HG03135 (cell line): ENCODE data around the gene ARHGEF7.

ENCODE experiments used
- ATAC-seq: cut with Tn5 transposase; IDR thresholded peaks from one replicate; pipeline ENCODE4 v1.9.1; 2021; ENCODE audit warnings: mild to moderate bottlenecking, moderate library complexity; ENCODE audit not compliant: unreplicated experiment

ARHGEF7 gene

DNA sequence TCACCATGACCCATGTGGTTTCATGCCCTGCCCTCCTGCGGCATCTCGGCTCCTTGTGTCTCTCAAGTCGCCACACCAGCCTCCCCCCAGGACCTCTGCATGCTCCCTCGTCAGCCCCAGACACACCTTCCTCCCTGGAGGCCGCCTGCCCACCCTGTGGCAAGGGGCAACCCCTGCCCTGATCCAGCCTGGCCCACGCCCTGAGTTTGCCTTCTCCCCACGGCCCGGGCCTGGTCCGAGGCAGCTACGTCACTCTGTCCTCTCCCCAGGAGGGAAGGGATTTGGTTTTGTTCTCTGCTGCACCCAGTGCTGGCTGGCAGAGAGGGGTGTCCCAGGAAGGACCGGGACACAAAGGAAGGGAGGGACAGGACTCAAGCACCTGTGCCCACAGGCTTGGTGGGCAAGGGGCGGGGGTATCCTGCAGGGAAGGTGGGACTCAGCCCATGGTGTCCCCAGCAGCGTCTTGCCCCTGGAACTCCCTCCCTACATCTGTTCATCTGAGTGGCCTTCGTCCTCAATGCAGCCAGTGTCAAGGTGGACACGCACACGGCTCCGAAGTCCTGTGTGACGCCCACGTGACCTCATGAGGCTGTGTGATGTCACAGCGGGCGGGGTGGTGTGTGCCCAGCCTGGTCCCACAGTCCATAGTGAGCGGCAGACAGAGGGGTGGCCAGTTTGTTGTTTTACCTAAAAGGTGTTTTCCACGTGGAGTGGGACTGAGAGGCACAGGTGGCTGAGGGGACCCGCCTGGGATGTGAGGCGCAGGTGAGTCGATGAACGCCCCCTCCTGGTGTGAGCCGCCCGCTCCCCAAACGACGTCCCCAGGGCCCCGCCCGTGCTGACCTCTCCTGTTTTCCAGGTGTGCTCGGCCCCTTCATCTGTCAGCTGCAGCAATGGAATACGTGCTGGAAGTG lies 205.1 kb downstream of the ARHGEF7 start, which contains the start of gene TEX29:
Gene TEX29, plus strand, starts transcription at position 645 of the 914 bp plus-strand sequence. Its CDS starts 249 bp downstream, at position 894.
- ATAC-seq, result no peak

DNA sequence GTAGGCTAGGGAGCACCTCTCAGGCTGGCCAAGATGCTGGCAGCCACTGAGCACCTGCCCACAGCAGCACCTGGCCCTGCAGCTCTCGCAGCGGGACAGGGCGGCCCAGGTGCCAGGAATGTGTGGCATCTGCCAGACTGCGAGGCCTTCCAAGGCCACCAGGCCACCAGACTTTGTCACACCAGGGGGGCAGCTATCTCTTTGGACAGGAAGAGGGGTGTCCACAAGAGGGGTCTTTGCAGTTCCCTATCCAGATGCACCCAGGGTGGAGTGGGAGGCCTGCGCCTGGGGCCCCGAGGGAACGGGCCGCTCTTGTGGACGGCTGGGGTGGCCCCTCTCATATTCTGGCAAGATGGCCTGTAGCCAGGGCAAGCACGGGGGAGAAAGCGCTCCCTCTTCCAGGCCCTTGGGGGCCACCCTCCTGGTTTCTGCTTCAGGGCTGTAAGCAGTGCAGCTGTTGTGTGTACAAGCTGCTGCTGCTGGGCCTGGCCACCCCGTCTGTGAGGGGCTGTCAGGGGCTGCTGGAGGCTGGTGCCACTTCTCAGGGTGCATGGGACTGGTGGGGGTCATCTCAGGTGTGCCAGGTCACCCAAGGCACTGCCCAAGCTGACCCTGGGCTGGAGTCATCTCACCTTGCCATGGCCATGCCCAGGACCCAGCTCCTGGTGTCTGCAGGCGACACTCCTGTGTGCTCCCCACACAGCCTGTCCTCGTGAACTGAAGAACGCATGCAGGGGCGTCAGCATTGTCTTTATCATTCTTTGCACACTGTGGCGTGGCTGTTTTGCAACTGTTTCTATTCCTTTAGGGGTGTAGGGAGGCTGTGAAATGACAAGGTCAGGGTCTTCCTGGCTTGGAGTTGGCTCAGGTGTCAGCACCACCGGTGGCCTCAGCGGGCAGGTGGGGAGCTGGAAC lies 207.1 kb downstream of the ARHGEF7 start:
- no peak for ATAC-seq

DNA sequence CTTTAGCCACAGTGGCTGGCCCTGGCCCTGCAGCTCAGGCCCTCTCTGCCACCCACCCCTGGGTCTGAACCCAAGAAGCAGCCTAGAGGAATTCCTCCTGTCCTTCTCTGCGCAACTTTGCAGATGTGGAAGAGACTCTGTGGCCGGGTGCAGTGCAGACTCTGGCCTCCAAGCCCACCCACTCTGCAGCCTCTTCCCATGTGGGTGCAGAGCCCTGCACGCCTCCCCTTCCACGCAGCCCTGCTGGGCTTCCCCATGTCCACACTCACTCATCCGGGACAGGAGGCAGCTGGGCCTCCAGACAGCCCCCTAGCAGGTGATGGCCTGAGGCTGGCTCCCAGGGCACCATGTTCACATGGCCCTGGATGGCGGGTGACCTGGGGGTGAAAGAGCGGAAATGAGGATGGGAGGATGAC lies 207.8 kb downstream of the ARHGEF7 start:
- ATAC-seq, result no peak

DNA sequence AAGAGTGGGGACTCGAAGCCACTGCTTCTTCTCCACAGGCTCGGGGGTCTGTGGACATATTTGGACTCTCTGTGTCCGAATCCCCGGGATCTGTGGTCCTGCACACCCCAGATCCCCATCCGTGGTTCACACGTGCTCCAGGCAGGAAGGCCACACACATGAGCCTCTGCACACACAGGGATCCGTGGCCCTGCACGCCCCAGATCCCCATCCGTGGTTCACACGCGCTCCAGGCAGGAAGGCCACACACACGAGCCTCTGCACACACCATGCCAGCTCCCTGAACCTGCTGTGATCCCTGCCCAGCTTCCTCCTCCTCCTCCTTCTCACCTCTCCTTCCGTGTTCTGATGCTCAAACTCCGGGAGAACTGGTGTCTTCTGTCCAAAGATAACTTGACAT lies 208.4 kb downstream of the ARHGEF7 start:
- no peak for ATAC-seq

DNA sequence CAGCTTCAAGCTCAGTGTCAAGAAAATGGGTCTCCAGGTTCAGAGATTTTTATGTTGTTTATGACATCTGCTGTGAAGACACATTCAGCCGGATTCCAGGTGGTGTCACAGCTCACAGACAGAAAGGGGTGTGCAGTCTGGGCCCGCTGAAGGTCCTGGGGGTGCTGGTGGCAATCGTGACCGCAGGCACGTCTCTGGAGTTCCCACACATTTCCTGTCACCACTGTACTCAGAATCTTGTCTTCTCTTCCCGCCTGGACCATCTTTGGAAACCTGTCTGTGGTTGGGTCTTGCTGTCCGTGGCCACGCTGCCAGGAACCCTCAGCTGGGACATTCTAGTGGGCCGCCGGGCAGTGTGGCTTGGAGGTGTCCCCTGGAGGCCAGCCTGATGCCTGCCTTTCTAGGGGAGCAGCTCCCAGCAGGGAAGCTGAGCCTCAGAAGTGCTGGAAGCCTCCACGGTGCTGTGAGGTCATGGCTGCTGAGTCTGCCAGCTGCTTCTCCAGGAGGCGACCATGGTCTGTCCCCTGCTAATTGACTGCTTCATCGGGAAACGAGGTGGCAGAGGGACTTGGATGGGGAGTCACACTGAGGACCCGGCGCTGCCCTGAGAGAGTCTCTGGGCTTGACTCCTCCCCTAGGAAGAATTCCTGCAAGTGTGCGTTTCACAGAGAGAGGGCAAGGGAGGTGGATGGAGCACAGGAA lies 209.0 kb downstream of the ARHGEF7 start:
- no peak for ATAC-seq

DNA sequence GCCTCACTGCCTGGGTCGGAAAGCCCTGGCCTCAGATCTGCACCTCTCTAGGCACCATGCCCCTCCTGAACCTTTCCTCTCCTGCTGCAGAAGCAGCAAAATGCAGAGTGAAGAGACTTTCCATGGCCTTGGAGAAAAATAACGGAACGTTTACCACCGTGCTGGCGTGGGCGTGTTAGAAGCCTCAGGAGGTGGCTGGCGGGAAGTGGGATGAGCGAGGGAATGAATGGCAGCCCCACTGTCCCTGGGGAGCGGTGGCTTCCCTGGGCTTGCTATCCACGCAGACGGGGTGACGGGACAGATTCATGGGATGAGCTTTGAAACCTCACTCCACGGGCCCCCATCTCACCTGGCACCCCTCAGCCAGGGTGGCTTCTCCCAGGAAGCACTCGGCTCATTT lies 209.6 kb downstream of the ARHGEF7 start:
- no peak for ATAC-seq

DNA sequence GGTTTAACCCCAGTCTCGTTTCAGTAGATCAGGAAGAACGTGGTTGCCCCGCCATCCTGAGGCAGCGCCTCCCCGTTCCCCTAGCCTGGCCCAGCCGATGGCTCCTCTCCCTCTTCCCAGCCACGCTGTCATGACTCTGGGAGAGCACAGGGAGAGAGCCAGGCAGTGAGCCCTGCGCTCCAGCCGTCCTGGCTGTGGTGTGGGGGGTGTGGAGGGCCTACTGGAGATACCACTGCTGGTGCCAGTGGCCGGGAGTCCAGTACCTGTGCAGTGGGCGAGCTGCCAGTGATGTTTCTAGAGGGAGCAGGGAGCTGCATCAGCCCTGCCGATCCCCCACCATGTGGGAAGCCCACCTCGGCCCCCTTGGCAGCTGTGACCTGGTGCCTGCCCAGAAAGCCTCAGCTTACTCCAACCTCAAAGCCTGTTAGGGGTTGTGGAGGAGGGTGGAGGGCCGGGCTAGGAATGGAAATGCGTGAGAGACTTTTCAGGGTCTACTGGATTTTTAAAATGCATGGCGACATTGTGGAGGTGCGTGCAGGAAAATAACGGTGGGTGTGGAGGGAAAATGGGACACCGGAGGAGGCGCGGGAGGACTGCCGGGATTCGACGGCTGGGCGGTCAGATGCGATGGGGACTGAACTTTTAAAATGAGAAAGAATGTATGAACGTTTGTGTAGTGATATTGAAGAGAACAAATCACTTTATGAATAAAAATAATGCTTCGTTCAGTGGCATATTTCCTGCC lies 210.2 kb downstream of the ARHGEF7 start:
- no peak for ATAC-seq

DNA sequence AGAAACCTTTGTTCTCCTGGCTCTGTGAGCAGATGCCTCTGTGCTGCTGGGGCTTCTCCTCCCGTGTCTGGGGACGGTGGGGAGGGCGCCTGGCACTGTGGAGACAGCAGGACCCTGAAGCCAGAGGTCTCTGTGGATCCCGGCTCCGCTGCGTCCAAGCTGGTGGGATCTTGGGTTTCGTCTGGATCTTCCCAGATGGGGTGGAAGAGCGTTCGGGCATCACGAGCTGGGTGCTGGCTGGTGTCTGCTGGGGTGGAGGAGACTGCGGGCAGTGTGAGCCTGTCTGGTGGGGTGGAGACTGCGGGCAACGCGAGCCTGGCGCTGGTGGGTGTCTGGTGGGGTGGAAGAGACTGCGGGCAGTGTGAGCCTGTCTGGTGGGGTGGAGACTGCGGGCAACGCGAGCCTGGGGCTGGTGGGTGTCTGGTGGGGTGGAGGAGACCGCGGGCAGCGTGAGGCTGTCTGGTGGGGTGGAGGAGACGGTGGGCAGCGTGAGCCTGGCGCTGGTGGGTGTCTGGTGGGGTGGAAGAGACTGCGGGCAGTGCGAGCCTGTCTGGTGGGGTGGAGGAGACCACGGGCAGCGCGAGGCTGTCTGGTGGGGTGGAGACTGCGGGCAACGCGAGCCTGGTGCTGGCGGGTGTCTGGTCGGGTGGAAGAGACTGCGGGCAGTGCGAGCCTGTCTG lies 211.0 kb downstream of the ARHGEF7 start:
- ATAC-seq, result no peak

DNA sequence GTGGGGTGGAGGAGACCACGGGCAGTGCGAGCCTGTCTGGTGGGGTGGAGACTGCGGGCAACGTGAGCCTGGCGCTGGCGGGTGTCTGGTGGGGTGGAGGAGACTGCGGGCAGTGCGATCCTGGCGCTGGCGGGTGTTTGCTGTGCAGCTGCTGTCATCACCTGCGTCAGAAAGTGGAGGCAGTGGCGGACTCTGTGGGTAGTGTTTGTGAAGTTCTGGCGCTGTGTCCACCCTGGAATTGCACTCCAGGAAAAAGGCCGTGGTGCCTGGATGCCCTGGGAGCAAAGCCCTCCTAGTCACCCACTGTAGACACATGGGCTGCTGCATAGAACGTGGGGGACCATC lies 211.5 kb downstream of the ARHGEF7 start:
- no peak for ATAC-seq

DNA sequence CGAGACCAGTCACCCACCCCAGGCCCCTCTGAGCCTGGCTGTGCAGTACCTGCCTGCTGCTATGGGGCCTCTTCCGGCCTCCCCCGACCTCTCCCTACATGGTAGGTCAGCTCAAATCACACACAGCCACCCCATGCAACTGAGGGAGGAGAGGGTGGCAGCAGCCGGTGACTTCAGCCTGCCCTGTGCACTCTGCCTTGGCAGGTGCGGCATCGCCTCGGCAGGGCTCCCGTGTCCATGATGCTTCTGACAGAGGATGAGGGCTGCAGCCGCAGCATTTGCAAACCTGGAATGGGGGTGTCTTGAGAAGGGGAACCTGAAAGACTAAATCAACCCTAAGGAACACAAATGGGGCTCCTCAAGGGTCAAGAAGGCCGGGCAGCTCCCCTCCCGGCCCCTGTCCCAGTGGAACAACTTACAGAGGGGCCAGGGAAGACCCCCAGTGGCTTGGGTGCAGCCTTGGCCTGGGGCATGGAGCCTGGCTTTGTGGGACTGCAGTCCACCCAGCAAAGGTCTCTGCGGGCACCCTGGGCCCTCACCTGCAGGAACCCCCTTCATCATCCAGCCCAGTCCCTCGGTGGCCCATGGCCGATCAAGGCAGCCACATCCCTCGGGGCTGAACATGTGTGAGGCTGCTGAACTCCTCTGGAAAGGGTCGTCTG lies 212.0 kb downstream of the ARHGEF7 start:
- no peak for ATAC-seq

DNA sequence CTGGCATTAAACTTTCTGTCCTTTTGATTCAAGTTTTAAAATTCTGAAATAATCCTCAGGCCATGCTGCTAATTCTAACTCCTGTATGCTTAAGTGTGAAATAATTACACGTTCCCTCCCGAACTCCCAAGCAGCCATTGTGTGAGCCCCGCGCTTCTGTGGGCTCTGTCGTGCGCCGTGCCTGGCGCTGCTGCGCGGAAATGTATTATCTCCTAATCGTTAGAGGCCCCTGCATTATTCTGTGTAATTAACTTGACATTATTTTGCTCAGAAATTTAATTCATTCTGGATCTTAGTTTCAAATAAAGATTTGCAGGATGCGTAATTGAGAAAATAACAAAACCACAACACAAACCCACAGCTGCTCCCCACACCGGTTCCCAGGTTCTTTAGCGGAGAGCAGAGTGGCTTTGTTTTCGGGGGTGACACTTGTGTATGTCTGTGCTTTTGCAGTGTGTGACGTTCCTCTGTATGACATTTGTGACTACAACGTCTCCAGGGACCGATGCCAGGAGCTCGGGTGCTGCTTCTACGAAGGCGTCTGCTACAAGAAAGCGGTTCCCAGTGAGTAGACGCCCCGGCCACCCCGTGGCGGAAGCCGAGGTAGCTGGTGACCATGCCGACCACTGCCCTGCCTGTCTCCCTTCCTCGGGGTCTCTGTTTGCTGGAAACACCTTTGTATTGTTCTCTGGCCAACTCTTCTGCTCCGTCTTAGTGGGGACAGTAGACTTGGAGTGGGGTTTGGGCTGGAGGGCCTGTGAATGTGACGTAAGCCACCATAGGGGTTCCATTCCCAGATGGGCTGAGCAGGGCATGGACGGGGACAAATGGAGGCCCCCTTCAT lies 212.8 kb downstream of the ARHGEF7 start:
- no peak for ATAC-seq

DNA sequence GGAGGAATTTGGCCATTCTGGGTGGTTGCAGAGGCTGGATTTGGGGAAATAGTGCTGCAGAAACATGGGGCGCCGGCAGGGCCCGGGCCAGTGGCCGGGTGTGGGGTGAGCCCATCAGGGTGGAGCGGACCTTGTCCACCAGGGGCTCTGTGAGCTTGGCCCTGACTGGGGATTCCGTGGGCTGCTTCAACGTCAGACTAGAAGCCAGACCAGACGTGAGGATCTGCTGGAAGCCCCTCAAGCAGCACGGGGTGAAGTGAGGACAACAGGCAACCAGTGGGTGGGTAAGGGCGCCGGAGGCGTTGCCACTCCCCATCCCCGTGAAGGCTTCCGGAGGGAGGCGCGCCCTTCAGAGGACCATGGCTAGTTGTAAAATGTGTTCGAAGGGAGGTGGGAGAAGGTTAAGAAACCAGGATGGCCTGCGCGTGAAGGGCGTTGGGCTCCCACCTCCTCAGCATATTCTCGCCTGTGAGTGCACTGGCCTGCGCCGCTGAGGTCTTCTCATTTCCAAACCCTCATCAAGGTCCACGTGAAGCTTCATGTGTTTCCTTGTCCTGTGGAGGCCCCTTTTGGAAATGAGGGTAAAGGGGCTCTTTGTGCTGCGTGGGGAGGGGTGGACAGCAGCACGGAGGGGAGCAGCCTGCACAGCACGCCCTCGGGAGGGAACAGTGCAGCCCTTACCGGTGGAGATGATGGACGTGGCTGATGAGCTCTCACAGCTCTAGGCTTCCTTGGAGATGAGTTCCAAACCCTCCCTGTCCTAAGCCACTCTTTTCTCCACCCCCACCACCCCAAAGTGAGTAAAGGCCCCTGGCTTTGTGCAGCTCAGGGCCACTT lies 213.7 kb downstream of the ARHGEF7 start:
- no peak for ATAC-seq

DNA sequence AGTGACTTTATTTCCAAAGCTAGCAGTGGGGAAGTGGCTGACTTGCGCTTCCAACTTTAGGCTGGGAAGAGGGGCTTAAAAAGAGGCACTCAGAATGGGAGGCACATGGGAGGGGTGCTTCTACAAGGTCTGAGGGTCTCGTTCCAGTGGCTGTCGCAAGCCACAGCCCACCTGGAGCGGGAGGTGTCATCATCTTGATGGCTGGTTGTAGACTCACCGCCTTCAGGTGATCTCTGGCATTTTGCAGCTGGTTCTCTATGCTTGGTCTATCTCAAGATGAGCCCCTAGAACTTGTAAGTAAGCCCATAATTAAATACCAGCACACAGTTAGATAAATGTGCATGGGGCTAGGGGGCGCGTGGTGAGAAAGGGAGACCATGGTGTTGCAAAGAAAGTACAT lies 214.5 kb downstream of the ARHGEF7 start:
- ATAC-seq, result no peak

DNA sequence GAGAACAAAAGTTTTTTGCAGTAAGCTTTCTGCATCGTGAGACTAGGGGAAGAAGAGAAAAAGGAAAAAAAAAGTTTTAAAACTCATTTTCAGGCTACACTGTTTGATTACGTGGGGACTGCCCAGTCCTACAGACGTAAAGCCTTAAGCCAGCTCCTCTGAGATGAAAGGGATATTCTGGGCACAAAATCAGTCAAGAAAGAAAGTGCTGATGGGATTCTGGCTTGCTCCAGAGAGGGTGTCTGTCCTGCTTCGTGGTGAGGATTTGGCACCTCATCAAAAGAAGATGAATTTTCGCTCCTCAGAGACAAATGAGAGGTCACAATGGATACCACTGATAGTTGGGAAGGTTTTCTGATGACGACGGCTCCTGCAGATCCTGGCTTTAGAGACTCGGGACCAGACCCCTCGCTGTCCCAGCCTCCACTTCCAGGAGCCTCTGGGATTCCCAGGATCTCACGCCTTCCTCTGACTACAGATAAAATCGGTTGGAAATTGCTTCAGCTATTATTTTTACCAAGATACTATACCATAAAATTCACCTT lies 215.0 kb downstream of the ARHGEF7 start:
- ATAC-seq, result no peak

DNA sequence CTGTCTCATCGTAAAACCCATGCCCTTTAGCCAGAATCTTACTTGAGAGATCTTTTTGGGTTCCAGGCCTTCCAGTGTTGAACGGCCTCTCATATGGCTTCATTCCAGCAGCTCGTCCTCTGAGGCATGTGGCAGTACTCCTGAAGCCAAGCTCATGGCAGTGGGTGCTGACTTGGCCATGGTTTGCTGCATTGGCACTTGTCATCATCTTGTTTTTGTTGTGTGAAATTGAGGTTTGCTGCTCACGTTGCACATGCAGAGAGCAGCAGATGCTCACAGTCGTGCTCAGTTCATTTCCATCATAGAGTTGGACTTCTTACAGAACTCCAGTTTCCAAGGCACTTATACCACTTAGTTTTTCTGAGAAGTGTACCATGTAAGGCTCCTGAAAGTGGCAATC lies 220.2 kb downstream of the ARHGEF7 start:
- no peak for ATAC-seq

DNA sequence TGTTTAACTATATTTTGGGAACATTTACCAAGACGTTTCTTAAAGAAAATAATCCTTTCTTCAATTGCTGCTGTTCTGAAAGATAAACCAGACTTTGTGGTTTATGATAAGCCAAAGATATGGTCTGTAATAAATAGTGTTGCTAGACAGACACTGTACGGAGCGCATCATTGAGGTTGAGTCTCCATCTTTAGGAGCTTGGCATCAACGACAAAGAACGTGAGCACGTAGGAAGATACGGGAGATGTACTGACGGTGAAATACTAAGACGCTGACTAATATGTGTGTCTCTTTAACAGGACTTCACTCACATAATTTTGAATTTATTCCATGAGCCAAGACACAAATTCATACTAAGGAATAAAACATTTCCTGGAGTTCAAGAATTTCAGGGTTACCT lies 221.6 kb downstream of the ARHGEF7 start:
- no peak for ATAC-seq

DNA sequence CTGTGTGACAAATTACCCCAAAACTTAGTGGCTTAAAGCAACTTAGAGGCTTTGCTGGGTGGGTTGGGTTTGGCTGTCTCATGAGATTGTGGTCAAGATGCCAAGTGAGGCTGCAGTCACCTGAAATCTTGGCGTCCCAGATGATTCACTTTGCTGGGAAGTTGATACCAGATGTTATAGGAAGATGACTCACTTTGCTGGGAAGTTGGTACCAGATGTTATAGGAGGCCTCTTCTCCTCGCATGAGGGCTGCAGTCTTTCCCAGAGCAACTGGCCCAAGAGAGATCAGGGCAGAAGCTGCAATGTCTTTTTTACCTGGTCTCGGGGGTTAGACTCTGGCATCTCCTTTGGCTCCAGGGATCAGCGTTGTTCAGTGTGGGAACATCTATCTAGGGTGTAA lies 222.1 kb downstream of the ARHGEF7 start:
- no peak for ATAC-seq
